Activated B cell treated with CpG ODN at 0.5 μM for 24 hours (primary cell): ENCODE data around the gene EML5. TPM values are rescaled to one million over a fixed set of nuclear protein-coding genes. Genes with fewer than 3 reads are reported as not detected.

Experiments used
- ATAC-seq: fragments of 200-7000 bp; cut with Tn5 transposase; one replicate; pipeline ENCODE4 v1.10.0; 2021; ENCODE audit warnings: low read depth, mild to moderate bottlenecking, moderate library complexity
- CTCF ChIA-PET: fragments of 350-600 bp; sonication (Branson Sonifier 250); formaldehyde crosslinking; loops from one replicate; lab custom pipeline; 2021; ENCODE audit warnings: antibody characterized with exemption; lab: Charles Lee
- POLR2A ChIA-PET: fragments of 350-600 bp; sonication (Branson Sonifier 250); formaldehyde crosslinking; loops from one replicate; lab custom pipeline; 2021; ENCODE audit warnings: antibody characterized with exemption; lab: Charles Lee
- DNase-seq: peaks from one replicate; pipeline ENCODE4 v3.0.0; 2022
- H3K27ac Mint-ChIP-seq: one replicate; pipeline ENCODE4 v1.8.0; 2020; ENCODE audit warnings: mixed read lengths
- H3K27me3 Mint-ChIP-seq: one replicate; pipeline ENCODE4 v1.8.0; 2021; ENCODE audit warnings: mixed read lengths
- H3K36me3 Mint-ChIP-seq: one replicate; pipeline ENCODE4 v1.8.0; 2021; ENCODE audit warnings: low read depth, mixed read lengths
- H3K4me1 Mint-ChIP-seq: one replicate; pipeline ENCODE4 v1.8.0; 2021; ENCODE audit warnings: mixed read lengths
- H3K4me3 Mint-ChIP-seq: one replicate; pipeline ENCODE4 v1.8.0; 2020; ENCODE audit warnings: mild to moderate bottlenecking, mixed read lengths
- H3K9me3 Mint-ChIP-seq: one replicate; pipeline ENCODE4 v1.8.0; 2020; ENCODE audit warnings: mixed read lengths
- intact Hi-C: fragments of 100-400 bp; cut with micrococcal nuclease; formaldehyde crosslinking; loops from one replicate; pipeline ENCODE4 v1.15.1; 2024
- total RNA-seq: library from RNA; stranded (reverse); gene quantifications from 2 replicates; pipeline ENCODE4 v1.2.3, GENCODE V29; 2022
- TF ChIP-seq, protein P1 (sequence below): fragments of 200-600 bp; IDR thresholded peaks from one replicate; pipeline ENCODE4 v1.8.0; 2022; ENCODE audit warnings: antibody characterized with exemption, mild to moderate bottlenecking

EML5 gene
- total RNA-seq, 1 donor from 2014 or later, result 5.0 TPM

DNA sequence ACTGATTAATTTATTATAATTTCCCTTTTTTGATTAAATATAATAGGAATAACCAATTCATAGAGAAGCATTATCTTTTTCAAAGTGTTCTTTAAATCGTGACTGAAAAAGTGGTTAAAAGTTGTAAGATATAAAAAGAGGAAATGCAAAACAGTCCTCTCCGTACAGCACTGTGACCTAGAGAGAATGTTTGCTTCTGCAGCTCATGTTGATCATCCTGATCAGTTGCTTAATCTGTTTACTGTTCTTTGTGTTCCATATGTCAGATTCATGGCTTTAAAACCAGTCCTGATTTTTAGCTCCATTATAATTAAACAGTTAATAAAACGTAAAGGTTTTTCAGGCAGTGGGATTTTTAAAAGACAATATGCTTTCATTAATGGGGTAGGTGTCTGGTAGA is 36.4 kb upstream of the EML5 start:
- TF ChIP-seq, protein P1, sequence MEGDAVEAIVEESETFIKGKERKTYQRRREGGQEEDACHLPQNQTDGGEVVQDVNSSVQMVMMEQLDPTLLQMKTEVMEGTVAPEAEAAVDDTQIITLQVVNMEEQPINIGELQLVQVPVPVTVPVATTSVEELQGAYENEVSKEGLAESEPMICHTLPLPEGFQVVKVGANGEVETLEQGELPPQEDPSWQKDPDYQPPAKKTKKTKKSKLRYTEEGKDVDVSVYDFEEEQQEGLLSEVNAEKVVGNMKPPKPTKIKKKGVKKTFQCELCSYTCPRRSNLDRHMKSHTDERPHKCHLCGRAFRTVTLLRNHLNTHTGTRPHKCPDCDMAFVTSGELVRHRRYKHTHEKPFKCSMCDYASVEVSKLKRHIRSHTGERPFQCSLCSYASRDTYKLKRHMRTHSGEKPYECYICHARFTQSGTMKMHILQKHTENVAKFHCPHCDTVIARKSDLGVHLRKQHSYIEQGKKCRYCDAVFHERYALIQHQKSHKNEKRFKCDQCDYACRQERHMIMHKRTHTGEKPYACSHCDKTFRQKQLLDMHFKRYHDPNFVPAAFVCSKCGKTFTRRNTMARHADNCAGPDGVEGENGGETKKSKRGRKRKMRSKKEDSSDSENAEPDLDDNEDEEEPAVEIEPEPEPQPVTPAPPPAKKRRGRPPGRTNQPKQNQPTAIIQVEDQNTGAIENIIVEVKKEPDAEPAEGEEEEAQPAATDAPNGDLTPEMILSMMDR, result no peak
- Mint-ChIP-seq H3K36me3 (no peaks in the 10 kb centered on the region), H3K27ac (no peak overlapping the region), H3K4me3 (no peak overlapping the region), H3K9me3 (no peaks in the 10 kb centered on the region), H3K4me1 (peaks cover 11% of the 10 kb centered on the region), H3K27me3 (no peaks in the 10 kb centered on the region)
- POLR2A ChIA-PET, result no interaction called here
- CTCF ChIA-PET, result no interaction called here
- DNase-seq, result no peak
- intact Hi-C loops, result loop anchor here (10.0 kb wide), 2 partner anchors 476 to 1426 kb away; partner anchors contain the start of gene PSMC1
- ATAC-seq, result no peak

DNA sequence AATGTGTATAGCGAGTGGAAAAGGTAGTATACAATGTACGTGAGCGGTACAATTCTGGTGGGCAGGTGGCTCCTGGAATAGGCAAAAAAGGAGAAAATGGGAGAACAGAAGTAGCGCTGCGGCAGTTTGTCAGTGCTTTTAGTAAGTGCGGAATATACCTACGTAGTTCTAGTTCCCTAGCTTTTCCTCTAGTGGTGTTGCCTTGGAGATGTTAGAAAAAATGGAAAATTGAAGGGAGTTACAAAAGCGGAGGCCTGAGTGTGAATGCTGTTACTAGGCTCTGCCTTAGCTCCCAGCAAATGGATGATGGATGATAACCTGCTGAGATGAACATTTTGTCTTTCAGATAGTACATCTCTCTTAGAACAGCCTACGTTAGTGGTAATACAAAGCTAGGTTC is 32.8 kb upstream of the EML5 start:
- H3K4me1 Mint-ChIP-seq, result peaks cover 15% of the 10 kb centered on the region
- peaks cover 3% of the 10 kb centered on the region for H3K27me3 Mint-ChIP-seq
- no peaks in the 10 kb centered on the region for H3K9me3 Mint-ChIP-seq
- ATAC-seq, result no peak
- ChIA-PET CTCF (interaction anchor here (3.0 kb wide), 1 partner anchor 158 kb away, joined by 9 read pairs; no protein-coding TSS in a partner anchor), POLR2A (interaction anchor here (1.0 kb wide), 1 partner anchor 1557 kb away, joined by 5 read pairs; no protein-coding TSS in a partner anchor)
- H3K4me3 Mint-ChIP-seq, result peak overlapping the region; percentile 88
- no peak for DNase-seq
- intact Hi-C loops, result loop anchor here (2.0 to 10.0 kb wide), 5 partner anchors 263 to 1933 kb away; partner anchors contain the start of genes CALM1, PSMC1 and ZC3H14
- no peaks in the 10 kb centered on the region for H3K36me3 Mint-ChIP-seq
- TF ChIP-seq, protein P1, result no peak
- H3K27ac Mint-ChIP-seq, result no peak overlapping the region

DNA sequence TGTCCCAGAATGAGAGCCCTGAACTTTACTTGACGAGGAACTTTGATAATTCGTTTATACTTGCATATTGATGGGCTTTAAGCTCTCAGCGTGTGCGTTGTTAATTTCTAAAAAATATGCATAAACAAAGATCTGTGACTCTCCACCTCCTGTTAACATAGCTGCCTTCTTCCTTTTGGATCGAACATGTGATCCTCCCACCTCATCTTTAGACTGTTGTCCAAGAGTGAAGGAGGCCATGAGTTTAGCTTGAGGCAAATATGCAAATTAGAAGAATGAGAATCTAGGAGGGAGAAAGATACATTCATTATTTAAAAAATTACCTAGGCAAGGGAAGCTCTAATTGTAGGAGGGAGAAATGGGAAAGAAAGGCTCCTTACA is 32.3 kb upstream of the EML5 start:
- Mint-ChIP-seq H3K4me1 (peaks cover 15% of the 10 kb centered on the region), H3K27me3 (peaks cover 7% of the 10 kb centered on the region), H3K27ac (peak overlapping the region; percentile 68), H3K4me3 (peak overlapping the region; percentile 88), H3K36me3 (no peaks in the 10 kb centered on the region), H3K9me3 (no peaks in the 10 kb centered on the region)
- ATAC-seq (no peak), DNase-seq (no peak)
- CTCF ChIA-PET, result interaction anchor here (3.0 kb wide), 1 partner anchor 157 kb away, joined by 9 read pairs; no protein-coding TSS in a partner anchor
- intact Hi-C loops, result loop anchor here (2.0 to 10.0 kb wide), 5 partner anchors 262 to 1934 kb away; partner anchors contain the start of genes CALM1, PSMC1 and ZC3H14
- POLR2A ChIA-PET, result interaction anchor here (1.0 to 1.5 kb wide), 2 partner anchors 32 to 1558 kb away, joined by 5 to 8 read pairs; partner anchors contain the start of gene EML5
- TF ChIP-seq, protein P1, result no peak

DNA sequence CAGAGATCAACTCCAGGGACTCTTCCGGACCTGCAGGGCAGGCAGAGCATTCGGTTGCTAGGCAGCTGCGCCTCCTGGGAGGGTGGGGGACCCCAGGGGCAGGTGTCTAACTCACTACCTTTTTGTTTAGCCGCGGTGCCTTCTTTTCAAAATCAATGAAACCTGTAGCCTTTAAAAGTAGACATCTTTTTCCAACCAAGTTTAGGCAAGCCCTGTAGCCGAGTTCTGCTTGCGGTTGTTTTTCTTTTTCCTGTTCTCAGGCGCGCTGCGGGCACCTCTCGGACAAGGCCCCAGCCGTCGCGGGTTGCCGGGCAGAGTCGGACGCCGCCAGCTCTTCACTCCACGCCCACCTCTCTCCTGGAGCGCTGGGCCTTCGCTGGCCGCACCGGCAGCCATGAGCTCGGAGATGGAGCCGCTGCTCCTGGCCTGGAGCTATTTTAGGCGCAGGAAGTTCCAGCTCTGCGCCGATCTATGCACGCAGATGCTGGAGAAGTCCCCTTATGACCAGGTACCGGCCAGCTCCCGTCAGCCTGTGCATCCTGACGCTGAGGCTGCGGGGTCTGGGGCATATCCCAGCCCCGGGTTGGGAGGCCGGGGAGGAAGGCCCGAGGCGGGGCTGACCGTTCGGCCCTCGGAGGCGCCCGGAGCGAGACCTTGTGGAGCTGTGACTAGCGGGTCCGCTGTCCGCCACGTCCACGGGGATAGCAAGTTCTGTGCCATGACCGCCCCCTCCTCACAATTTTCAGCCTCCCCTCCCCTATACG is 31.7 kb upstream of the EML5 start, which contains the start of gene TTC8:
Gene TTC8 (plus strand): TSS at position 338 of the 764 bp plus-strand sequence. CDS start 57 bp downstream, at position 395.
- TF ChIP-seq, protein P1, result no peak
- POLR2A ChIA-PET, result interaction anchor here (0.5 to 1.5 kb wide), 5 partner anchors 32 to 1558 kb away, joined by 3 to 8 read pairs (median 5); partner anchors contain the start of genes EML5 and PSMC1

More for the DNA sequence above, 31.7 kb upstream of the EML5 start, which contains the start of gene TTC8:
- Mint-ChIP-seq H3K27me3 (peaks cover 11% of the 10 kb centered on the region), H3K27ac (peak within 1 kb of the TSS; percentile 100), H3K4me3 (peak within 1 kb of the TSS; percentile 88), H3K36me3 (no peaks in the 10 kb centered on the region), H3K9me3 (no peaks in the 10 kb centered on the region), H3K4me1 (peaks cover 14% of the 10 kb centered on the region)
- CTCF ChIA-PET, result interaction anchor here (1.1 to 3.0 kb wide), 2 partner anchors 32 to 157 kb away, joined by 4 to 9 read pairs; partner anchors contain the start of gene EML5
- intact Hi-C loops, result loop anchor here (1.0 to 10.0 kb wide), 9 partner anchors 32 to 1934 kb away; partner anchors contain the start of genes CALM1, EML5, GPR65 and PSMC1
- DNase-seq, result peak; percentile 77
- ATAC-seq, result peak; percentile 97
